ENCODE measurements around the gene LMO7.

DNA sequence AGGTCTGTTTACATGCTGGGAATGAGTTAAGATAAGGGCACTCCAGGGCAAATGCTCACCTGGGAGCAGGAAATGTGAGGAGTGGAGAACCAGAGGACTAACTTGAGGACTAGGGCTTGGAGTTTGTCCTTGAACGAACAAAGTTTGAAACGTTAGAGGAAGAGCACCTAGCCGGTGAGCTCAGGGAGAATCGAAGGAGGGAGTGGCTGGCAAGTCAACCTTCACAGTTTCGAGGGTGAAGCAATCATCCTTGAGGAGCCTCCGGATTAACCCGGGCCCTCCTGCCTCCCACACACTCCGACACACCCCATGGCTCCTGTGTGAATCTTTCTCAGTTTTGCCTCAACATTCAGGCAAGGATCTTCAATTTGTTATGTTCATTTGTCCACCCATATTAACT lies 58.6 kb downstream of the LMO7 start:
- no peak for TF ChIP-seq MAX (IDR thresholded peaks at IDR 0.05)
- TF ChIP-seq CTCF (IDR thresholded peaks at IDR 0.05; ENCODE audit: low read depth, low read length, missing input control) = no peak
- no peak for TF ChIP-seq REST (IDR thresholded peaks at IDR 0.05)
